SW 1271 (cell line): ENCODE data around the gene CDH23.

Experiments used
- DNase-seq, 2 experiments: peaks; one replicate each; lab custom pipeline; 2025; lab: John Stamatoyannopoulos, UW

The CDH23 gene

GRCh38 chr10:71623098-71623985 is 226.6 kb downstream of the CDH23 start:
- peak in 1 of 2 experiments; percentile 41 for DNase-seq

GRCh38 chr10:71623986-71624291 is 227.2 kb downstream of the CDH23 start:
- no peak for DNase-seq

- DNase-seq = no peak
These were observed 228.9 kb downstream of the CDH23 start for GRCh38 chr10:71625445-71626175.

GRCh38 chr10:71627230-71627939 is 230.7 kb downstream of the CDH23 start:
- no peak for DNase-seq

GRCh38 chr10:71627956-71628355 is 231.2 kb downstream of the CDH23 start:
- no peak for DNase-seq

- no peak for DNase-seq
These were observed 232.4 kb downstream of the CDH23 start for GRCh38 chr10:71629131-71629530.

- DNase-seq = no peak
These were observed 233.4 kb downstream of the CDH23 start for GRCh38 chr10:71630168-71630567.

GRCh38 chr10:71631007-71631861 is 234.5 kb downstream of the CDH23 start:
- DNase-seq = no peak

GRCh38 chr10:71632200-71632820 is 235.6 kb downstream of the CDH23 start:
- no peak for DNase-seq

- DNase-seq = no peak
These were observed 236.3 kb downstream of the CDH23 start for GRCh38 chr10:71632896-71633600.

- DNase-seq = no peak
These were observed 237.2 kb downstream of the CDH23 start for GRCh38 chr10:71633920-71634319.

GRCh38 chr10:71634531-71635164 is 237.9 kb downstream of the CDH23 start:
- no peak for DNase-seq

- no peak for DNase-seq
These were observed 238.6 kb downstream of the CDH23 start for GRCh38 chr10:71635251-71635866.

GRCh38 chr10:71635867-71636266 is 239.1 kb downstream of the CDH23 start:
- DNase-seq = no peak

- DNase-seq = no peak
These were observed 239.9 kb downstream of the CDH23 start for GRCh38 chr10:71636588-71636987.

- no peak for DNase-seq
These were observed 240.6 kb downstream of the CDH23 start for GRCh38 chr10:71637305-71637704.

GRCh38 chr10:71638064-71638821 is 241.5 kb downstream of the CDH23 start:
- DNase-seq = no peak

GRCh38 chr10:71638822-71639719 is 242.4 kb downstream of the CDH23 start:
- no peak for DNase-seq
